GM18858 (cell line): ENCODE results near the gene STUB1.

Experiments
- ATAC-seq: cut with Tn5 transposase; IDR thresholded peaks from one replicate; pipeline ENCODE4 v1.9.1; 2021; ENCODE audit not compliant: unreplicated experiment

The STUB1 gene

GRCh38 chr16:643050-643368, 37.2 kb upstream of the STUB1 start:
- ATAC-seq: no peak

GRCh38 chr16:644556-644955, 35.7 kb upstream of the STUB1 start:
- no peak for ATAC-seq

GRCh38 chr16:645852-646678, 34.1 kb upstream of the STUB1 start:
- no peak for ATAC-seq

- no peak for ATAC-seq
Measured at GRCh38 chr16:646679-647172, 33.5 kb upstream of the STUB1 start.

GRCh38 chr16:647173-647902, 32.9 kb upstream of the STUB1 start:
- ATAC-seq: no peak

- no peak for ATAC-seq
Measured at GRCh38 chr16:648071-648780, 32.0 kb upstream of the STUB1 start.

- ATAC-seq: peak; percentile 77
Measured at GRCh38 chr16:648781-649589, 31.2 kb upstream of the STUB1 start, which contains the start of gene WDR90. Gene WDR90 (plus strand): TSS chr16:649365. CDS start chr16:649417, 52 bp downstream.

GRCh38 chr16:649631-650030, 30.6 kb upstream of the STUB1 start:
- ATAC-seq: no peak

- ATAC-seq: no peak
Measured at GRCh38 chr16:651844-652243, 28.4 kb upstream of the STUB1 start.

GRCh38 chr16:652454-653305, 27.5 kb upstream of the STUB1 start:
- no peak for ATAC-seq

GRCh38 chr16:654034-654433, 26.2 kb upstream of the STUB1 start:
- no peak for ATAC-seq

GRCh38 chr16:657487-657886, 22.7 kb upstream of the STUB1 start:
- no peak for ATAC-seq

GRCh38 chr16:658679-659571, 21.3 kb upstream of the STUB1 start:
- no peak for ATAC-seq

GRCh38 chr16:659618-660017, 20.6 kb upstream of the STUB1 start:
- ATAC-seq: no peak

- ATAC-seq: no peak
Measured at GRCh38 chr16:660132-660458, 20.1 kb upstream of the STUB1 start.

- ATAC-seq: no peak
Measured at GRCh38 chr16:660459-661183, 19.6 kb upstream of the STUB1 start.

GRCh38 chr16:661184-661821, 18.9 kb upstream of the STUB1 start:
- no peak for ATAC-seq

GRCh38 chr16:662095-662494, 18.1 kb upstream of the STUB1 start:
- ATAC-seq: no peak
